GM18526 (cell line): ENCODE data around the gene HPSE2.

Experiments
- POLR2A ChIP-seq: IDR thresholded peaks from 3 replicates; pipeline ENCODE4 v1.6.1; 2011; ENCODE audit not compliant: insufficient read length; ENCODE audit errors: extremely low read depth

Gene HPSE2

GRCh38 chr10:98778277-98778759, 457.3 kb downstream of the HPSE2 start:
- no peak for TF ChIP-seq POLR2A

GRCh38 chr10:98758463-98758862, 477.2 kb downstream of the HPSE2 start:
- TF ChIP-seq POLR2A: no peak

GRCh38 chr10:98748298-98748697, 487.4 kb downstream of the HPSE2 start:
- no peak for TF ChIP-seq POLR2A

- no peak for TF ChIP-seq POLR2A
These were observed 490.0 kb downstream of the HPSE2 start for GRCh38 chr10:98745645-98746044.

GRCh38 chr10:98720551-98720950, 515.1 kb downstream of the HPSE2 start:
- no peak for TF ChIP-seq POLR2A

- TF ChIP-seq POLR2A: no peak
These were observed 522.1 kb downstream of the HPSE2 start for GRCh38 chr10:98713586-98713985.

GRCh38 chr10:98696516-98696915, 539.1 kb downstream of the HPSE2 start:
- no peak for TF ChIP-seq POLR2A

- TF ChIP-seq POLR2A: no peak
These were observed 540.8 kb downstream of the HPSE2 start for GRCh38 chr10:98694883-98695282.

GRCh38 chr10:98694014-98694413, 541.6 kb downstream of the HPSE2 start:
- TF ChIP-seq POLR2A: no peak

- TF ChIP-seq POLR2A: no peak
These were observed 548.0 kb downstream of the HPSE2 start for GRCh38 chr10:98687685-98688084.

- TF ChIP-seq POLR2A: no peak
These were observed 551.4 kb downstream of the HPSE2 start for GRCh38 chr10:98684019-98684899.

- no peak for TF ChIP-seq POLR2A
These were observed 558.8 kb downstream of the HPSE2 start for GRCh38 chr10:98676895-98677294.

- TF ChIP-seq POLR2A: no peak
These were observed 559.8 kb downstream of the HPSE2 start for GRCh38 chr10:98675902-98676301.

- no peak for TF ChIP-seq POLR2A
These were observed 562.4 kb downstream of the HPSE2 start for GRCh38 chr10:98673171-98673782.

- no peak for TF ChIP-seq POLR2A
These were observed 568.6 kb downstream of the HPSE2 start for GRCh38 chr10:98667081-98667480.

- no peak for TF ChIP-seq POLR2A
These were observed 569.4 kb downstream of the HPSE2 start for GRCh38 chr10:98666276-98666675.

GRCh38 chr10:98664329-98665042, 571.2 kb downstream of the HPSE2 start:
- no peak for TF ChIP-seq POLR2A
